HG03558 (cell line): ENCODE measurements around the gene CCT8L2.
"Not testable (repeated sequence)": the region's sequence is repeated elsewhere in the genome, so short reads cannot be mapped to it uniquely, and the experiment has no call there.

Source experiments
- ATAC-seq: cut with Tn5 transposase; IDR thresholded peaks from one replicate; pipeline ENCODE4 v1.9.1; 2021; ENCODE audit warnings: moderate number of reproducible peaks; ENCODE audit not compliant: unreplicated experiment; ENCODE audit errors: extremely low read depth

CCT8L2 gene

DNA sequence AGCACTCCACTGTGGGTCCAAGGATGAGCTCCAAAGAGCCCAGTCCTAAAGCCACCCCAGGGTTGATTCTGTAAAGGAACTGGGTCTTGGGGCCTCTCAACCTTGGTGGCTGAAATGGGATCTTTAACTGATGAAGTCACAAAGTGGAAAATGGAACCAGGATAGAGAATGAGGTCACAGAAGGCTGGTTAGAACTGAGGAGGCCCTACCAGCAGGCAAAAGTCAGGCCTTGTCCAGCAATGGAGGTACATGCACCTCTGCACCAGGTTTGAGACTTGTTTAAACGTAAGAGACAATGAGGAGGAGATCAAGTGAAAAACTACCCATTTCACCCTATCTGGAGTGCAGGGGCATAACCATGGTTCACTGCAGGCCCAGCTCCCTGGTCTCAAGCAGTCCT is at the start of gene CCT8L2:
Gene CCT8L2 (minus strand): TSS at position 101 of the 400 bp plus-strand sequence. CDS start 260 bp downstream, outside the sequence.
- ATAC-seq = not testable (repeated sequence)

DNA sequence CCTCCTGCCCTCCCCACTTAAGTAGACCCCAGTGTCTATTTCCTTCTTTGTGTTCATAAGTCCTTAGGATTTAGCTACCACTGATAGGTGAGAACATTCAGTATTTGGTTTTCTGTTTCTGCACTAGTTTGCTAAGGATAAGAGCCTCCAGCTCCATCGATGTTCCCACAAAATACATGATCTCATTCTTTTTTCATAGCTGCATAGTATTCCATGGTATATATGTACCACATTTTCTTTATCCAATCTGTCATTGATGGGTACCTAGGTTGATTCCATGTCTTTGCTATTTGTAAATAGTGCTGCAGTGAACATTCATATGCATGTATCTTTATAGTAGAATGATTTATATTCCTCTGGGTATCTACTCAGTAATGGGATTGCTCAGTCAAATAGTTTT is 42.8 kb upstream of the CCT8L2 start:
- ATAC-seq = not testable (repeated sequence)

DNA sequence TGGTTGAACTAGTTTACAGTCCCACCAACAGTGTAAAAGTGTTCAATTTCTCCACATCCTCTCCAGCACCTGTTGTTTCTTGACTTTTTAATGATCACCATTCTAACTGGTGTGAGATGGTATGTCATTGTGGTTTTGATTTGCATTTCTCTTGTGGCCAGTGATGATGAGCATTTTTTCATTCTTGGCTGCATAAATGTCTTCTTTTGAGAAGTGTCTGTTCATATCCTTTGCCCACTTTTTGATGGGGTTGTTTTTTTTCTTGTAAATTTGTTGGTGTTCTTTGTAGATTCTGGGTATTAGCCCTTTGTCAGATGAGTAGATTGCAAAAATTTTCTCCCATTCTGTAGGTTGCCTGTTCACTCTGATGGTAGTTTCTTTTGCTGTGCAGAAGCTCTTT is 41.5 kb upstream of the CCT8L2 start:
- ATAC-seq = not testable (repeated sequence)

GRCh38 chr22:16628476-16628875 is 35.9 kb upstream of the CCT8L2 start:
- not testable (repeated sequence) for ATAC-seq

DNA sequence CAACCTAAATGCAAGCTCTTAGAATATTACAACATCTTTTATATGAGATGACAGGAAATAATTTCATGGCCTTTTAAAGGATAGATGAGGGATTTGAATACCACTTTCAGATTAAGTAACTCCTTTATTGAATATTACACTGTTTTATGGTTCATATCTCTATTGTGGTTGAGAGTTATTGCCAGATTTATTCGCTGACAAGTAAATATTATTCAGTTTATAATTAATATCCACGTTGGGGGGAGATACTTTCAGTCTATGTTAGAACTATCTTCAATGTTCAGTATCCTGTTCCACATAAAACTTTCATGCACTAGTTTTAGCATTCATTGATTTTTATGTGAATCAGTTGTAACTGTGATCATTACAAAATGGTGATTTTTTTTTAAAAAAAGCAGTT is 32.4 kb upstream of the CCT8L2 start:
- not testable (repeated sequence) for ATAC-seq

DNA sequence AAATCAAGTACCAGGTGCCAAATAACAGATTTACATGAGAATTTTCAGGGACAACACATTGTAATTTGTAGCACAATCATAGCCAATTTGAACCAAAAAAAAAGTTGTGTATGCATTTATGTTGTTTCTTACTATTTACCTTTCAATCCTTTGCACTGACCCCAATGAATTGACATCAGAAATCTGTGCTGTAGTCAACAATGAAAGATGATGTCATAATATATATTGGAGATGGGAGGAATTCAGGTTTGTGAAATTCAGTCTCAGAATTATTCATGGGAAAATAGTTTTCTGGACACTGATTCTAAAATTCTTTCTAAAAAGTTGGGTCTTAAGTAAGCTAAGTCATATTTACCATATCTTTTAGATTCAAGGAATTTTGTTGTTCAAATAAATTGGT is 31.0 kb upstream of the CCT8L2 start:
- ATAC-seq = not testable (repeated sequence)

DNA sequence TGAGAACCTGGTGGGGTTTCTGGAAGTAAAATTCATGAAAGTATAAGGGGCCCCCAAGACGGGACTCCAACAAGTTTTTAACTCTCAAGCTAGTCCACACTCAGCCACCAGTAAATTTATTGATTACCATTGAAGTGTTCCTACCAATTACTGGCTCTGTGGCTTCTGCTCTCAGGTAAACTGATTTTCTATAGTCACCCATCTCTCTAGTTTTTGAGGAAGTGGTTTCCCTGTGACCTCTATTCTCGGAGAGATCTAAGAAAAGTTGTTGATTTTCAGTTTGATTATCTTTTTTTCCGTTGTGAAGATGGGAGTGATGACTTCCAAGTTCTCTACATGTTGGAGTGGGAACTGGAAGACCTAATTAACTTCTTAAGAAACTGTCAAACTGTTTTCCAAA is 24.9 kb upstream of the CCT8L2 start:
- not testable (repeated sequence) for ATAC-seq

- not testable (repeated sequence) for ATAC-seq
These were observed 23.9 kb upstream of the CCT8L2 start for GRCh38 chr22:16616390-16616938.

GRCh38 chr22:16615606-16616245 is 23.1 kb upstream of the CCT8L2 start:
- not testable (repeated sequence) for ATAC-seq

DNA sequence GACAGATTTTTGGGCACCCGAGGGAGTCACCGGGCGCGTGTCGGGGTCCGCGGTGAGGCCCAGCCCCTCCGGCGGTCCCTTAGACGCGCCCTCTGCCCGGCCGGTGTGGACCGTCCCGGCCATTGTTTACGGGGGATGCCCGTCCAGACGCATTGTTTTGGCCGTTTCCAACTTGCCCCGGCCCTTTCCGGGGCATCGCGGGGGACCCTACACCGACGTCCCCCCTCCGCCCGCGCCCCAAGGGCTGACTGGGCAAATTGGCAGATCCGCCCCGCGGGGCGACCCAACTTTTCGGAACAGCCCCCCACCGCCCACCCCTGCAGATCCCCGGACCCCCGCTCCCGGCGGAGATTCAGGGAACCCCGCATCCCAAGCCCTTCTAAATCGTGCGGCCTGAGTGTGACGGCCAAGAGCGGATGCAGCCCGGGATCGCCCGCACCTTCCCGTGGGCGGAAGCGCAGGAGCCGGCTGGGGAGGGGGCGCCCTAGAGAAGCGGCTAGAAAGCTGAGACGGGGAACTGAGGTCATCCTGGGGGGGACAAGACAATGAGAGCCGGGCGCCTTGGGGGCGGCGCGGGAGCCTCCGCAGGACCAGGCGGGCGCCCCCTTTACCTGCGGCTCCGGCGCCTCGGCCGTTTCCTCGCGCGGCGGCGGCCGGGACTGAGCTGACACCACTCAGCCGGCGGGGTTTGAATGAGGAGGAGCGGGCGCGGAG is 17.1 kb upstream of the CCT8L2 start:
- ATAC-seq = no peak

- no peak for ATAC-seq
These were observed 16.3 kb upstream of the CCT8L2 start for GRCh38 chr22:16608931-16609330.

DNA sequence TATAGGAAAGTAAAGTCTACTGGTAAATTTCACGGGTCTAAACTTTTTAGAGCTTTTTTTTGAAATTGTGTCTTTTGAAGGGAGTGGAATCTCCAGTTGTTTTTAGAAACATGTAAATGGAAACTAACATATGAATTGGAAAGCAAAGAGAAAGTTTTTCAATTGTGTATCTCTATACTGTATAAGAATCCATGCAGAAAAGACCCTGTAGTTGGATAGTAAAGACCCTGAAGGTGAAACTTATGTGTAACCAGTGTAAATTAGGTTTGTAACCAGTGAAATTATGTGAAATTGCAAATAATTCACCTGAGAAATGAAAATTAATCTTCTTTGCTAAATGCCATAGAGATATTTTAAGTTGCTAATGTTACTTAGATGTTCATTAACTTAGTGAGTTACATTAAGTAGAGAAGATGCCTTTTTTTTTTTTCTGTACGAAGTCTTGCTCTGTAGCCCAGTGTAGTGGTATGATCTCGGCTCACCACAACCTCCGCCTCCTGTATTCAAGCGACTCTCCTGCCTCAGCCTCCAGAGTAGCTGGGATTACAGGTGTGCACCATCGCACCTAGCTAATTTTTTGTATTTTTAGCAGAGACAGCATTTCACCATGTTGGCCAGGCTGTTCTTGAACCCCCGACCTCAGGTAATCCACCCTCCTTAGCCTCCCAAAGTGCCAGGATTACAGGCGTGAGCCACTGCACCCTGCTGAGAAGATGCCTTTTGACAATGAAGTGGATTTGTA is 11.8 kb upstream of the CCT8L2 start:
- ATAC-seq = not testable (repeated sequence)

DNA sequence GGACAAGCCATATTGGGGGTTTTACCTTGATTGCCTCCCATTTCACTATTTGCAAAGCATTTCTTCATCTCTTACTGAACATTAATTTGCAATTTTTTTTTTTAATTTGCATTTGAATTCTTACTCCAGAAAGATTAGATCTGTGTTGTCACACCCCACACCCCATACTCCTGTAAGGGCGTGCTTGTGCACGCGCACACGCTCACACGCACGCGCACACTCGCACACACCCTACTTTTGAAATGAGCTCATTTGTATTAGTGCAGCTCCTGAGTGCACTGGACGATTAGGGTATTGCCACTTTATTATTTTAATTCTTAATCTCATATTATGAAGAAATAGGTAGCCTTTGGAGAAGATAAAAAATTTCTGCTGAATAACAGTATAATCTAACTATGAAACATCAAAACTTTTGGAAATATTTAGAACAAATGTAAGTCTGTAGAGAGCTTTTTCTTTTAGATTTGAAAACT is 11.2 kb upstream of the CCT8L2 start:
- not testable (repeated sequence) for ATAC-seq

GRCh38 chr22:16603448-16603768 is 10.8 kb upstream of the CCT8L2 start:
- no peak for ATAC-seq

DNA sequence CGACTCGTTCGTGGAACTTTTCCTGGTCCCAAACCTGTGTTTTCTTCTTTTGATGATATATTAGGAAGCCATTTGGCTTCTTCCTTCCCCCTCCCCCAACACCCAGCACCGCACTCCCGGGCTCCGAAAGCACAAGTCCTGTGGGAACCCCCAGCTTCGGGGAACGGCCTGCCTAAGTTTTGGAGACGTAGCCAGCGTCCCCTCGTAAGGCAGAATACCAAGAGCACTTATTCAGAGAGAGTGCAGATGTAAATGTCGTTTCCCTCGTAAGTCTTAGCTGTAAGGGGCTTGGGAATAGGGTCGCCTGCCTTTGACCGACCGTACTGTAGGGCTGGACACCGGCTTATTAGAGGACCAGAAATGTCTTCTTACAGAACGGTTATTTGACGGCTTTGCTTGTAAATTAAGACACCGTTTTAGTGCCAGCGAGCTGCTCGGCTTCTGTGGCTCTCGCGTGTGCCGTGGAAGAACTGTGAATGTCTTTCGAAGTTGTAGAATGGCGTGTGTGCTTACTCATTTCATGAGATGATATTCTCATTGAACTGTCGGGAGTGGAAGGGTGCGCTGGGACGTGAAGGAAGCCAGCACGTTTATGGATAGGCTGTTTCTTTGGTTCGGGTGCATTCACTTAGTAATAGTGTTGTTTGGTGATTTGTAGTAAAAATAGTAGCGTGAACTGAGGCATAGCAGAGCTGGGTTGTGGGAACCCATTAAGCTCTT is 10.3 kb upstream of the CCT8L2 start:
- not testable (repeated sequence) for ATAC-seq

DNA sequence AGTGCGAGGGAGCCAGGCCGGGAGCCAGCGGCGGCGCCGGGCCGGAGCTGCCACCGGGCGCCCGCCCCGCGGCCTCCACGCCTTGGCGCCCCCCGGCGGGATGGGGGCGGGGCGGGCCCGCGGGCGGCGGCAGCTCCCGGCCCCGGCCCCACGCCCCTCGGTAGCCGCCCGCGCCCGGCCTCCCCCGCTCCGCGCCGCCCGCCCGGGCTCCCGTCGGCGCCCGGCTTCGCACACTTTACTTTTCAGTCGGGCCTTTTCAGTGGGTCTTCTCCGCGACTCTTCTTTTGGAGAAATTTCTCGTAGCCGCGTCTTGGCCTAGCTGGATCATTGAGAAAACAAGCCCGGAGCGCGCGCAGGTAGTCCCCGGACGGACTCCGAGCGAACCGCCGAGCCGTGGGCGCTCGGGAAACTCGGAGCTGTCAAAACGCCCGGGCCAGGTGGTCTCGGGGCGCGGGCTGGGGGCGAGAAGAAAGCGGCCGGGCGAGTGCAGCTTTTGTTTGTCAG is 9.7 kb upstream of the CCT8L2 start:
- ATAC-seq = not testable (repeated sequence)

DNA sequence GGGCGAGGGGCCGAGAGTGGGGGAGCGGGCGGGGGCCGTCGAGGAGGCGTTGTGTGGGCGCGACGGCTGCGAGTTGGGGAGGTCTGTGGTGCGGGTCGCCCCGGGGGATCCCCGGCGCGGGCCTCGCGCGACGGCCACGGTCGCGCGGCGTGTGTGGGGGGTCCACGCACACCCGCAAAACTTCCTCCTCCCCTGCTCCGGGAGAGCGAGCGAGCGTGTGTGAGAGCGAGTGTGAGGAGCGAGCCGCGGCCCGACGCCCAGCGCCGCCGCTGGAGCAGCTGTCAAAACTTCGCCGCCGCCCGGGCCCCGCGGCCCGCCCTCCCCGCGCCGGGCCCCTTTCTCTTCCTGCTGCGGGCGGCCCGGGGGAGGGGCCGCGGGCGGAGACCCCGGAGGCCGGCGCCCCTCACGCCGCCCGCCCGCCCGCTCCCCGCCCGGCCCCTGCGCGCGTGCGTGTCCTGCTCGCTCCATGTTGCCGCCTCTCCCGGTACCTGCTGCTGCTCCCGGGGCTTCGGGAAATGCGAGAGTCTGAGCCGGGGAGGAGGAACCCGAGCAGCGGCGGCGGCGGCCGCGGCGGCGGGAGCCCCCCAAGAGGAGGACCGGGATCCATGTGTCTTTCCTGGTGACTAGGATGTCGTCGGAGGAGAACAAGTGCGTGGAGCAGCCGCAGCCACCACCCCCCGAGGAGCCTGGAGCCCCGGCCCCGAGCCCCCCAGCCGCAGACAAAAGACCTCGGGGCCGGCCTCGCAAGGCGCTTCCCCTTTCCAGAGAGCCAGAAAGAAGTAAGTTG is 9.0 kb upstream of the CCT8L2 start:
- ATAC-seq = no peak

GRCh38 chr22:16600644-16601436 is 8.2 kb upstream of the CCT8L2 start:
- not testable (repeated sequence) for ATAC-seq
